H9 (cell line): Measurements from ENCODE around the gene GFPT2. TPM values are rescaled to one million over a fixed set of nuclear protein-coding genes. Genes with fewer than 3 reads are reported as not detected.

ENCODE experiments used
- DNase-seq: peaks from one replicate; pipeline ENCODE4 v3.0.0-alpha.2; 2017
- H2AFZ ChIP-seq: one replicate; pipeline ENCODE4 v1.6.1; 2013; ENCODE audit warnings: mild to moderate bottlenecking, low read length, control low read depth, moderate library complexity
- H2AK5ac ChIP-seq: 2 replicates; pipeline ENCODE4 v1.6.1; 2013; ENCODE audit warnings: low read length, control low read depth, mixed read lengths; ENCODE audit not compliant: insufficient read length
- H2BK120ac ChIP-seq: one replicate; pipeline ENCODE4 v1.6.1; 2013; ENCODE audit warnings: low read depth, mild to moderate bottlenecking, low read length, control low read depth, inconsistent platforms; ENCODE audit not compliant: poor library complexity, severe bottlenecking
- H2BK12ac ChIP-seq: 2 replicates; pipeline ENCODE4 v1.6.1; 2013; ENCODE audit warnings: low read length, control low read depth, mixed read lengths, low read depth; ENCODE audit not compliant: insufficient read length
- H2BK15ac ChIP-seq: 2 replicates; pipeline ENCODE4 v1.6.1; 2013; ENCODE audit warnings: low read depth, low read length, control low read depth
- H2BK20ac ChIP-seq: one replicate; pipeline ENCODE4 v1.6.1; 2013; ENCODE audit warnings: low read depth, mild to moderate bottlenecking, low read length, control low read depth, inconsistent platforms; ENCODE audit not compliant: poor library complexity, severe bottlenecking
- H2BK5ac ChIP-seq: 2 replicates; pipeline ENCODE4 v1.6.1; 2013; ENCODE audit warnings: low read length, control low read depth, mixed read lengths; ENCODE audit not compliant: insufficient read length
- H3K14ac ChIP-seq: 2 replicates; pipeline ENCODE4 v1.6.1; 2013; ENCODE audit warnings: low read length, control low read depth; ENCODE audit not compliant: insufficient read depth
- H3K18ac ChIP-seq: 2 replicates; pipeline ENCODE4 v1.6.1; 2013; ENCODE audit warnings: low read depth, mild to moderate bottlenecking, mixed read lengths, low read length, control low read depth; ENCODE audit not compliant: insufficient read length
- H3K23ac ChIP-seq: 2 replicates; pipeline ENCODE4 v1.6.1; 2013; ENCODE audit warnings: low read length, control low read depth, mixed read lengths, low read depth; ENCODE audit not compliant: insufficient read length
- H3K23me2 ChIP-seq: 2 replicates; pipeline ENCODE4 v1.6.1; 2013; ENCODE audit warnings: low read depth, mild to moderate bottlenecking, mixed read lengths, low read length, control low read depth; ENCODE audit not compliant: insufficient read length, poor library complexity, severe bottlenecking
- H3K27ac ChIP-seq: 2 replicates; pipeline ENCODE4 v1.5.1; 2013; ENCODE audit warnings: low read length, control low read depth, mixed read lengths, low read depth; ENCODE audit not compliant: insufficient read length
- H3K27me3 ChIP-seq: 2 replicates; pipeline ENCODE4 v1.6.1; 2013; ENCODE audit warnings: low read length, control low read depth, inconsistent platforms; ENCODE audit not compliant: insufficient read depth
- H3K4ac ChIP-seq: 2 replicates; pipeline ENCODE4 v1.6.1; 2013; ENCODE audit warnings: low read depth, mild to moderate bottlenecking, control low read depth, inconsistent platforms, low read length, moderate library complexity
- H3K4me1 ChIP-seq: 2 replicates; pipeline ENCODE4 v1.6.1; 2013; ENCODE audit warnings: low read length, control low read depth, inconsistent platforms; ENCODE audit not compliant: insufficient read depth
- H3K4me2 ChIP-seq: 2 replicates; pipeline ENCODE4 v1.6.1; 2013; ENCODE audit warnings: low read length, control low read depth, mixed read lengths; ENCODE audit not compliant: insufficient read length, insufficient read depth
- H3K56ac ChIP-seq: 2 replicates; pipeline ENCODE4 v1.6.1; 2013; ENCODE audit warnings: low read depth, mild to moderate bottlenecking, mixed read lengths, low read length, control low read depth; ENCODE audit not compliant: insufficient read length
- H3K79me1 ChIP-seq: 2 replicates; pipeline ENCODE4 v1.6.1; 2013; ENCODE audit warnings: low read depth, mild to moderate bottlenecking, moderate library complexity, low read length, control low read depth, inconsistent platforms; ENCODE audit not compliant: insufficient read depth, poor library complexity, severe bottlenecking
- H3K79me2 ChIP-seq: 2 replicates; pipeline ENCODE4 v1.6.1; 2013; ENCODE audit warnings: low read length, control low read depth, inconsistent platforms; ENCODE audit not compliant: insufficient read depth
- H3K9ac ChIP-seq: 2 replicates; pipeline ENCODE4 v1.6.1; 2013; ENCODE audit warnings: low read length, control low read depth, mixed read lengths; ENCODE audit not compliant: insufficient read length; ENCODE audit errors: extremely low read depth
- H3K9me3 ChIP-seq: one replicate; pipeline ENCODE4 v1.6.1; 2013; ENCODE audit warnings: low read depth, low read length, inconsistent platforms; ENCODE audit not compliant: control insufficient read depth
- H3T11ph ChIP-seq: one replicate; pipeline ENCODE4 v1.6.1; 2013; ENCODE audit warnings: mild to moderate bottlenecking, low read length, control low read depth, inconsistent platforms
- H4K20me1 ChIP-seq: one replicate; pipeline ENCODE4 v1.6.1; 2013; ENCODE audit not compliant: control insufficient read depth, insufficient read length, insufficient read depth
- H4K5ac ChIP-seq: 2 replicates; pipeline ENCODE4 v1.6.1; 2013; ENCODE audit warnings: low read depth, mild to moderate bottlenecking, mixed read lengths, low read length, control low read depth; ENCODE audit not compliant: insufficient read length
- H4K8ac ChIP-seq: replicated peaks from 2 replicates; pipeline ENCODE4 v1.6.1; 2013; ENCODE audit warnings: low read length, control low read depth, mixed read lengths, low read depth; ENCODE audit not compliant: insufficient read length
- H4K91ac ChIP-seq: 2 replicates; pipeline ENCODE4 v1.6.1; 2013; ENCODE audit warnings: low read depth, mild to moderate bottlenecking, moderate library complexity, mixed read lengths, low read length, control low read depth; ENCODE audit not compliant: insufficient read length
- H3K27ac Mint-ChIP-seq, 3 experiments: 2 replicates in 2 of 3; 3 replicates in 1 of 3; pipeline ENCODE4 v1.8.0; 2020 to 2021; ENCODE audit warnings: mixed read lengths in 3 of 3, mild to moderate bottlenecking in 1 of 3, moderate library complexity in 1 of 3
- H3K27me3 Mint-ChIP-seq: 2 replicates; pipeline ENCODE4 v1.8.0; 2021; ENCODE audit warnings: low read depth, mild to moderate bottlenecking, moderate library complexity, mixed read lengths
- H3K36me3 Mint-ChIP-seq, 3 experiments: 2 replicates in 2 of 3; 3 replicates in 1 of 3; pipeline ENCODE4 v1.8.0; 2020 to 2021; ENCODE audit warnings: low read depth in 3 of 3, mixed read lengths in 3 of 3; ENCODE audit not compliant: insufficient read depth in 1 of 3
- H3K4me1 Mint-ChIP-seq, 2 experiments: 2 replicates each; pipeline ENCODE4 v1.8.0; 2020; ENCODE audit warnings: mixed read lengths in 2 of 2
- H3K4me3 Mint-ChIP-seq, 2 experiments: 2 replicates in 1 of 2; 3 replicates in 1 of 2; pipeline ENCODE4 v1.8.0; 2020 to 2021; ENCODE audit warnings: mild to moderate bottlenecking in 2 of 2, mixed read lengths in 2 of 2, moderate library complexity in 1 of 2
- H3K9me3 Mint-ChIP-seq, 2 experiments: 2 replicates in 1 of 2; 3 replicates in 1 of 2; pipeline ENCODE4 v1.8.0; 2020; ENCODE audit warnings: mild to moderate bottlenecking in 2 of 2, mixed read lengths in 2 of 2, moderate library complexity in 1 of 2
- CTCF ChIP-seq: fragments of 200-600 bp; sonication (generic); conservative IDR thresholded peaks from 3 replicates; pipeline ENCODE4 v1.8.0; 2021; ENCODE audit warnings: antibody characterized with exemption, mild to moderate bottlenecking
- WGBS: extraction: QIAGEN DNeasy Blood & Tissue Kit; methylation state at CpG from one replicate; pipeline ENCODE4 v1.1.7; 2013; ENCODE audit warnings: missing lambda C conversion rate, low lambda C conversion rate, mixed read lengths; ENCODE audit not compliant: insufficient read length; ENCODE audit errors: extremely low coverage; 5-methylcytosine and 5-hydroxymethylcytosine counted together
- total RNA-seq: library from RNA; stranded (reverse); gene quantifications from 2 replicates; pipeline ENCODE4 v1.2.1, GENCODE V29; 2021

GFPT2 gene
- total RNA-seq, 1 experiment from 2014 or later = 89.8 TPM

GRCh38 chr5:180345781-180346180 is 7.4 kb downstream of the GFPT2 start:
- WGBS = no CpG with 5 or more reads among the region's 8 CpGs
- peaks cover 36% of the 10 kb centered on the region; the same call in 1 of the 2 replicates for H3K79me2 ChIP-seq

More at GRCh38 chr5:180345781-180346180, 7.4 kb downstream of the GFPT2 start:
- H3K4me2 ChIP-seq = no peak overlapping the region
- H2BK5ac ChIP-seq = no peak overlapping the region
- H3K23me2 ChIP-seq = no peaks in the 10 kb centered on the region
- H3K4me1 ChIP-seq = peaks cover 30% of the 10 kb centered on the region; the same call in 1 of the 2 replicates
- H3K4ac ChIP-seq = no peak overlapping the region
- Mint-ChIP-seq H3K27me3 (no peaks in the 10 kb centered on the region), H3K9me3 (no peaks in the 10 kb centered on the region; a peak in 1 of 5 replicates), H3K36me3 (peaks cover 28 to 38% (median 29%) of the 10 kb centered on the region in 3 experiments), H3K27ac (peak overlapping the region; percentile 43 to 93 (median 85); a peak in 3 of 7 replicates), H3K4me1 (peaks cover 84 to 91% of the 10 kb centered on the region in 2 experiments), H3K4me3 (no peak overlapping the region; a peak in 2 of 5 replicates)
- no peaks in the 10 kb centered on the region for H3K9me3 ChIP-seq
- H4K20me1 ChIP-seq = peaks cover 3% of the 10 kb centered on the region
- H3T11ph ChIP-seq = no peak overlapping the region
- no peak overlapping the region for H3K56ac ChIP-seq
- no peak overlapping the region for H3K9ac ChIP-seq
- H3K27ac ChIP-seq = no peak overlapping the region
- TF ChIP-seq CTCF = no peak
- H4K5ac ChIP-seq = no peak overlapping the region
- H3K23ac ChIP-seq = no peak overlapping the region
- no peak overlapping the region for H4K8ac ChIP-seq
- H2AK5ac ChIP-seq = no peak overlapping the region
- H3K18ac ChIP-seq = no peak overlapping the region
- no peaks in the 10 kb centered on the region for H3K27me3 ChIP-seq
- no peak overlapping the region for H4K91ac ChIP-seq
- H2BK12ac ChIP-seq = no peak overlapping the region
- peaks cover 17% of the 10 kb centered on the region for H3K79me1 ChIP-seq
- no peak overlapping the region for H2AFZ ChIP-seq
- H2BK15ac ChIP-seq = no peak overlapping the region
- no peak overlapping the region for H2BK120ac ChIP-seq
- DNase-seq = no peak
- H2BK20ac ChIP-seq = no peak overlapping the region
- no peak overlapping the region; the same call in 1 of the 2 replicates for H3K14ac ChIP-seq
